ENCODE data around the gene KDF1.
"Not testable (repeated sequence)": the region's sequence is repeated elsewhere in the genome, so short reads cannot be mapped to it uniquely, and the experiment has no call there.

The KDF1 gene

GRCh38 chr1:26994787-26995517 is 34.7 kb upstream of the KDF1 start:
- DNase-seq (ENCODE audit: extremely low spot score, insufficient read length, low read depth): no peak

GRCh38 chr1:26994020-26994786 is 33.9 kb upstream of the KDF1 start:
- DNase-seq (ENCODE audit: extremely low spot score, insufficient read length, low read depth): no peak
- FAIRE-seq: no peak

More at GRCh38 chr1:26994787-26995517, 34.7 kb upstream of the KDF1 start:
- FAIRE-seq: no peak

GRCh38 chr1:26993237-26994019 is 33.2 kb upstream of the KDF1 start, which contains the start of gene TRNP1:
TSS of gene TRNP1 (plus strand) at chr1:26993692. CDS start at chr1:26993787, 95 bp downstream.
- FAIRE-seq (no peak), DNase-seq (ENCODE audit: extremely low spot score, insufficient read length, low read depth) (peak; percentile 79)

GRCh38 chr1:26991310-26992116 is 31.2 kb upstream of the KDF1 start:
- DNase-seq (ENCODE audit: extremely low spot score, insufficient read length, low read depth): no peak
- FAIRE-seq: peak; percentile 52

- not testable (repeated sequence) for DNase-seq (ENCODE audit: extremely low spot score, insufficient read length, low read depth); FAIRE-seq
Observed at GRCh38 chr1:26989403-26990109, 29.3 kb upstream of the KDF1 start.

- FAIRE-seq (no peak), DNase-seq (ENCODE audit: extremely low spot score, insufficient read length, low read depth) (no peak)
Observed at GRCh38 chr1:26986658-26987057, 26.4 kb upstream of the KDF1 start.

- FAIRE-seq: no peak
- DNase-seq (ENCODE audit: extremely low spot score, insufficient read length, low read depth): no peak
Observed at GRCh38 chr1:26984291-26984690, 24.0 kb upstream of the KDF1 start.

GRCh38 chr1:26983863-26984262 is 23.6 kb upstream of the KDF1 start:
- FAIRE-seq (no peak), DNase-seq (ENCODE audit: extremely low spot score, insufficient read length, low read depth) (no peak)

GRCh38 chr1:26981146-26981846 is 21.0 kb upstream of the KDF1 start:
- no peak for FAIRE-seq

GRCh38 chr1:26978901-26979300 is 18.6 kb upstream of the KDF1 start:
- no peak for FAIRE-seq

More at GRCh38 chr1:26981146-26981846, 21.0 kb upstream of the KDF1 start:
- DNase-seq (ENCODE audit: extremely low spot score, insufficient read length, low read depth): no peak

GRCh38 chr1:26976621-26977510 is 16.6 kb upstream of the KDF1 start:
- FAIRE-seq: no peak
- no peak for DNase-seq (ENCODE audit: extremely low spot score, insufficient read length, low read depth)

More at GRCh38 chr1:26978901-26979300, 18.6 kb upstream of the KDF1 start:
- no peak for DNase-seq (ENCODE audit: extremely low spot score, insufficient read length, low read depth)

- no peak for FAIRE-seq
- no peak for DNase-seq (ENCODE audit: extremely low spot score, insufficient read length, low read depth)
Observed at GRCh38 chr1:26972821-26973220, 12.6 kb upstream of the KDF1 start.

- FAIRE-seq: no peak
Observed at GRCh38 chr1:26972390-26972789, 12.1 kb upstream of the KDF1 start.

GRCh38 chr1:26971590-26971989 is 11.3 kb upstream of the KDF1 start:
- DNase-seq (ENCODE audit: extremely low spot score, insufficient read length, low read depth): no peak
- no peak for FAIRE-seq

More at GRCh38 chr1:26972390-26972789, 12.1 kb upstream of the KDF1 start:
- no peak for DNase-seq (ENCODE audit: extremely low spot score, insufficient read length, low read depth)

- FAIRE-seq (no peak), DNase-seq (ENCODE audit: extremely low spot score, insufficient read length, low read depth) (no peak)
Observed at GRCh38 chr1:26970810-26971209, 10.5 kb upstream of the KDF1 start.

GRCh38 chr1:26965628-26966027 is 5.4 kb upstream of the KDF1 start:
- FAIRE-seq (no peak), DNase-seq (ENCODE audit: extremely low spot score, insufficient read length, low read depth) (no peak)

GRCh38 chr1:26965213-26965612 is 4.9 kb upstream of the KDF1 start:
- FAIRE-seq (no peak), DNase-seq (ENCODE audit: extremely low spot score, insufficient read length, low read depth) (no peak)

Data from GM18507 (cell line).